Measurements from ENCODE around the gene BRD8.

Gene BRD8

GRCh38 chr5:138182808-138183207, 4.4 kb upstream of the BRD8 start:
- TF ChIP-seq ZNF274 (IDR thresholded peaks at IDR 0.05; ENCODE audit: low read depth, low read length) (no peak), YY1 (IDR thresholded peaks at IDR 0.05; ENCODE audit: insufficient read depth, insufficient read length) (no peak), SUZ12 (IDR thresholded peaks at IDR 0.05; ENCODE audit: extremely low read depth, insufficient read depth, insufficient read length) (no peak)
- no peaks in the 10 kb centered on the region for H3K4me1 ChIP-seq (ENCODE audit: insufficient read depth, insufficient read length)
- H3K9ac ChIP-seq (ENCODE audit: insufficient read length, low read depth), result no peak overlapping the region
- no peaks in the 10 kb centered on the region for H3K9me3 ChIP-seq (ENCODE audit: insufficient read depth, low read length)
- no peak overlapping the region for H3K4me3 ChIP-seq (ENCODE audit: insufficient read length, low read depth)
- H3K36me3 ChIP-seq (ENCODE audit: insufficient read depth, insufficient read length, low read length), result peaks cover 69% of the 10 kb centered on the region
- DNase-seq (ENCODE audit: low read depth, low spot score), result no peak
- H3K27me3 ChIP-seq (ENCODE audit: insufficient read depth, insufficient read length), result no peaks in the 10 kb centered on the region

- H3K36me3 ChIP-seq (ENCODE audit: insufficient read depth, insufficient read length, low read length), result peaks cover 65% of the 10 kb centered on the region
- no peaks in the 10 kb centered on the region for H3K27me3 ChIP-seq (ENCODE audit: insufficient read depth, insufficient read length)
- no peaks in the 10 kb centered on the region for H3K4me1 ChIP-seq (ENCODE audit: insufficient read depth, insufficient read length)
- H3K4me3 ChIP-seq (ENCODE audit: insufficient read length, low read depth), result no peak overlapping the region
- TF ChIP-seq SUZ12 (IDR thresholded peaks at IDR 0.05; ENCODE audit: extremely low read depth, insufficient read depth, insufficient read length) (no peak), YY1 (IDR thresholded peaks at IDR 0.05; ENCODE audit: insufficient read depth, insufficient read length) (no peak), ZNF274 (IDR thresholded peaks at IDR 0.05; ENCODE audit: low read depth, low read length) (no peak)
- DNase-seq (ENCODE audit: low read depth, low spot score), result no peak
- no peaks in the 10 kb centered on the region for H3K9me3 ChIP-seq (ENCODE audit: insufficient read depth, low read length)
- H3K9ac ChIP-seq (ENCODE audit: insufficient read length, low read depth), result no peak overlapping the region
Measured at GRCh38 chr5:138180841-138181240, 2.4 kb upstream of the BRD8 start.

- Histone ChIP-seq H3K36me3 (ENCODE audit: insufficient read depth, insufficient read length, low read length) (peaks cover 64% of the 10 kb centered on the region), H3K27me3 (ENCODE audit: insufficient read depth, insufficient read length) (no peaks in the 10 kb centered on the region), H3K4me1 (ENCODE audit: insufficient read depth, insufficient read length) (no peaks in the 10 kb centered on the region), H3K9me3 (ENCODE audit: insufficient read depth, low read length) (no peaks in the 10 kb centered on the region), H3K4me3 (ENCODE audit: insufficient read length, low read depth) (peak overlapping the region; percentile 93), H3K9ac (ENCODE audit: insufficient read length, low read depth) (peak overlapping the region; percentile 88)
- DNase-seq (ENCODE audit: low read depth, low spot score), result no peak
- TF ChIP-seq SUZ12 (IDR thresholded peaks at IDR 0.05; ENCODE audit: extremely low read depth, insufficient read depth, insufficient read length) (no peak), YY1 (IDR thresholded peaks at IDR 0.05; ENCODE audit: insufficient read depth, insufficient read length) (no peak), ZNF274 (IDR thresholded peaks at IDR 0.05; ENCODE audit: low read depth, low read length) (no peak)
Measured at GRCh38 chr5:138180183-138180782, 1.9 kb upstream of the BRD8 start.

- H3K4me1 ChIP-seq (ENCODE audit: insufficient read depth, insufficient read length), result no peaks in the 10 kb centered on the region
- DNase-seq (ENCODE audit: low read depth, low spot score), result no peak
- peaks cover 61% of the 10 kb centered on the region for H3K36me3 ChIP-seq (ENCODE audit: insufficient read depth, insufficient read length, low read length)
- no peaks in the 10 kb centered on the region for H3K27me3 ChIP-seq (ENCODE audit: insufficient read depth, insufficient read length)
- H3K9ac ChIP-seq (ENCODE audit: insufficient read length, low read depth), result peak overlapping the region; percentile 88
- no peak for TF ChIP-seq ZNF274 (IDR thresholded peaks at IDR 0.05; ENCODE audit: low read depth, low read length)
- TF ChIP-seq YY1 (IDR thresholded peaks at IDR 0.05; ENCODE audit: insufficient read depth, insufficient read length), result no peak
- TF ChIP-seq SUZ12 (IDR thresholded peaks at IDR 0.05; ENCODE audit: extremely low read depth, insufficient read depth, insufficient read length), result no peak
- H3K4me3 ChIP-seq (ENCODE audit: insufficient read length, low read depth), result peak overlapping the region; percentile 93
- no peaks in the 10 kb centered on the region for H3K9me3 ChIP-seq (ENCODE audit: insufficient read depth, low read length)
Measured at GRCh38 chr5:138179277-138179857, 937 bp upstream of the BRD8 start.

- DNase-seq (ENCODE audit: low read depth, low spot score), result no peak
- TF ChIP-seq SUZ12 (IDR thresholded peaks at IDR 0.05; ENCODE audit: extremely low read depth, insufficient read depth, insufficient read length) (no peak), YY1 (IDR thresholded peaks at IDR 0.05; ENCODE audit: insufficient read depth, insufficient read length) (no peak), ZNF274 (IDR thresholded peaks at IDR 0.05; ENCODE audit: low read depth, low read length) (no peak)
- peaks cover 57% of the 10 kb centered on the region for H3K36me3 ChIP-seq (ENCODE audit: insufficient read depth, insufficient read length, low read length)
Measured at GRCh38 chr5:138177941-138178515, 402 bp downstream of the BRD8 start.

GRCh38 chr5:138170299-138170698, 8.1 kb downstream of the BRD8 start:
- Histone ChIP-seq H3K9ac (ENCODE audit: insufficient read length, low read depth) (no peak overlapping the region), H3K9me3 (ENCODE audit: insufficient read depth, low read length) (no peaks in the 10 kb centered on the region), H3K4me3 (ENCODE audit: insufficient read length, low read depth) (no peak overlapping the region), H3K4me1 (ENCODE audit: insufficient read depth, insufficient read length) (no peaks in the 10 kb centered on the region), H3K27me3 (ENCODE audit: insufficient read depth, insufficient read length) (no peaks in the 10 kb centered on the region), H3K36me3 (ENCODE audit: insufficient read depth, insufficient read length, low read length) (peaks cover 85% of the 10 kb centered on the region)
- no peak for TF ChIP-seq ZNF274 (IDR thresholded peaks at IDR 0.05; ENCODE audit: low read depth, low read length)
- no peak for TF ChIP-seq SUZ12 (IDR thresholded peaks at IDR 0.05; ENCODE audit: extremely low read depth, insufficient read depth, insufficient read length)
- TF ChIP-seq YY1 (IDR thresholded peaks at IDR 0.05; ENCODE audit: insufficient read depth, insufficient read length), result no peak
- DNase-seq (ENCODE audit: low read depth, low spot score), result no peak

More at GRCh38 chr5:138177941-138178515, 402 bp downstream of the BRD8 start:
- Histone ChIP-seq H3K27me3 (ENCODE audit: insufficient read depth, insufficient read length) (no peaks in the 10 kb centered on the region), H3K9ac (ENCODE audit: insufficient read length, low read depth) (peak overlapping the region; percentile 86), H3K4me1 (ENCODE audit: insufficient read depth, insufficient read length) (no peaks in the 10 kb centered on the region), H3K4me3 (ENCODE audit: insufficient read length, low read depth) (peak overlapping the region; percentile 93), H3K9me3 (ENCODE audit: insufficient read depth, low read length) (no peaks in the 10 kb centered on the region)

- Histone ChIP-seq H3K27me3 (ENCODE audit: insufficient read depth, insufficient read length) (no peaks in the 10 kb centered on the region), H3K4me3 (ENCODE audit: insufficient read length, low read depth) (no peak overlapping the region), H3K9me3 (ENCODE audit: insufficient read depth, low read length) (no peaks in the 10 kb centered on the region), H3K9ac (ENCODE audit: insufficient read length, low read depth) (no peak overlapping the region), H3K4me1 (ENCODE audit: insufficient read depth, insufficient read length) (no peaks in the 10 kb centered on the region), H3K36me3 (ENCODE audit: insufficient read depth, insufficient read length, low read length) (peaks cover 91% of the 10 kb centered on the region)
- no peak for TF ChIP-seq SUZ12 (IDR thresholded peaks at IDR 0.05; ENCODE audit: extremely low read depth, insufficient read depth, insufficient read length)
- no peak for TF ChIP-seq YY1 (IDR thresholded peaks at IDR 0.05; ENCODE audit: insufficient read depth, insufficient read length)
- TF ChIP-seq ZNF274 (IDR thresholded peaks at IDR 0.05; ENCODE audit: low read depth, low read length), result no peak
- DNase-seq (ENCODE audit: low read depth, low spot score), result no peak
Measured at GRCh38 chr5:138169124-138169523, 9.3 kb downstream of the BRD8 start.

Data from NT2/D1 (cell line).